Right atrium auricular region (tissue), 2 donors: ENCODE measurements around the gene MED15. TPM values are rescaled to one million over a fixed set of nuclear protein-coding genes. Genes with fewer than 3 reads are reported as not detected.

Experiments used
- DNase-seq: peaks from one replicate; pipeline ENCODE4 v3.0.0-alpha.2; 2019; ENCODE audit warnings: low spot score
- H3K27ac ChIP-seq, 2 donors: fragments of 200-600 bp; sonication (generic); 1 replicate in 1 of 2; 2 replicates in 1 of 2; pipeline ENCODE4 v1.5.1; 2016 to 2019
- H3K27me3 ChIP-seq, 2 donors: fragments of 200-600 bp; sonication (generic); one replicate each; pipeline versions ENCODE4 v1.5.1 to v1.6.0; 2017 to 2019
- H3K36me3 ChIP-seq: fragments of 200-600 bp; sonication (generic); one replicate; pipeline ENCODE4 v1.5.1; 2016
- H3K4me1 ChIP-seq, 2 donors: fragments of 200-600 bp; sonication (generic); one replicate each; pipeline versions ENCODE4 v1.5.1 to v1.6.0; 2017 to 2019
- H3K4me3 ChIP-seq, 2 donors: fragments of 200-600 bp; sonication (generic); 1 replicate in 1 of 2; 2 replicates in 1 of 2; pipeline ENCODE4 v1.5.1; 2017 to 2019; ENCODE audit warnings: mild to moderate bottlenecking in 1 of 2, moderate library complexity in 1 of 2
- H3K9me3 ChIP-seq, 2 donors: fragments of 200-600 bp; sonication (generic); one replicate each; pipeline ENCODE4 v1.5.1; 2019
- total RNA-seq, 2 donors: library from RNA; depleted of rRNA; stranded (reverse); fragments of >200 nt; gene quantifications; one replicate each; pipeline ENCODE4 v1.1.0, GENCODE V29; 2016
- TF ChIP-seq, protein P1 (sequence below), 2 donors: fragments of 200-600 bp; sonication (generic); IDR thresholded peaks; one replicate each; pipeline ENCODE4 v1.5.1; 2019; ENCODE audit warnings: antibody characterized with exemption in 2 of 2

Gene MED15
- total RNA-seq, 2 donors from 2014 or later, result 18.8 to 40.6 TPM

DNA sequence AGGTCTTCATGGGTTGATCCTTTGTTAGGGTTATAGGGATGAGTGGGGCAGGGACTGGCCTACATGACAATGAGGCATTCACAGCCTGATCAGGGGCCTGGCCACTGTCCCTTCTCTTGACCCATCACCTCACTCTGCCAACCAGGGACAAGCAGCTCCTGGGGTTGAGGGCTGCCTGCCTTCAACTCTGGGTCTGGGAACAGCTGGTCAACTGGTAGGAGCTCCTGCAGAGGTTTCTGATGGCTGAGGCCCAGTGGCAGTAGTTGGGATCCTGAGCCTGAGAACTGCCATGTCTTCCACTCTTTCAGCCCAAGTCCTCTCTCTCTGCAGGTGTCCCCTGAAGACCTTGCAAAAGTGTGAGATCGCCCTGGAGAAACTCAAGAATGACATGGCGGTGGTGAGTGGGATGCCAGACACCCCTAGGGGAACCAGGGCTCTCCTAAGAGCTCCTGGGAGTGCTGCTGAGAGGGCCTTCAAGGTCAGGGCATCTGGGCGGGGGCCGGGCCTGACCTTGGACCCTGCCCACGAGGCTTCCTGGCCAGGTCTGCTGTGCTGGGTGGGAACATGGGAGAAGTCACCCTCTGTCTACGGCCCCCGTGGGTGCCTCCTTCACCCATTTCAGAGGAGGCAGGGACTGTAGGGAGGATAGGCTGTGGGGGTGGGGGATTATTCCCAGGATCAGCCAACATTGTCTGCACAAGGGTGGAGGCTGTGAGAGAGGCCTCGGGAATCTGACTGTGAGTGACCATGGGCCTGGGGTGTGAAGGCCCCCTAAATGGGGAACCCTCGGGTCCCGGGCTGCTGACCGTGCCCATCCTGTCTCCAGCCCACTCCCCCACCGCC, 76.8 kb downstream of the MED15 start:
- TF ChIP-seq, protein P1, sequence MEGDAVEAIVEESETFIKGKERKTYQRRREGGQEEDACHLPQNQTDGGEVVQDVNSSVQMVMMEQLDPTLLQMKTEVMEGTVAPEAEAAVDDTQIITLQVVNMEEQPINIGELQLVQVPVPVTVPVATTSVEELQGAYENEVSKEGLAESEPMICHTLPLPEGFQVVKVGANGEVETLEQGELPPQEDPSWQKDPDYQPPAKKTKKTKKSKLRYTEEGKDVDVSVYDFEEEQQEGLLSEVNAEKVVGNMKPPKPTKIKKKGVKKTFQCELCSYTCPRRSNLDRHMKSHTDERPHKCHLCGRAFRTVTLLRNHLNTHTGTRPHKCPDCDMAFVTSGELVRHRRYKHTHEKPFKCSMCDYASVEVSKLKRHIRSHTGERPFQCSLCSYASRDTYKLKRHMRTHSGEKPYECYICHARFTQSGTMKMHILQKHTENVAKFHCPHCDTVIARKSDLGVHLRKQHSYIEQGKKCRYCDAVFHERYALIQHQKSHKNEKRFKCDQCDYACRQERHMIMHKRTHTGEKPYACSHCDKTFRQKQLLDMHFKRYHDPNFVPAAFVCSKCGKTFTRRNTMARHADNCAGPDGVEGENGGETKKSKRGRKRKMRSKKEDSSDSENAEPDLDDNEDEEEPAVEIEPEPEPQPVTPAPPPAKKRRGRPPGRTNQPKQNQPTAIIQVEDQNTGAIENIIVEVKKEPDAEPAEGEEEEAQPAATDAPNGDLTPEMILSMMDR (IDR thresholded peaks at IDR 0.05), result no peak
- DNase-seq, result no peak
- Histone ChIP-seq H3K4me3 (no peak overlapping the region), H3K4me1 (peaks cover 0 to 12% of the 10 kb centered on the region in 2 donors), H3K36me3 (peaks cover 55% of the 10 kb centered on the region), H3K27ac (no peak overlapping the region), H3K27me3 (no peaks in the 10 kb centered on the region), H3K9me3 (no peaks in the 10 kb centered on the region)

DNA sequence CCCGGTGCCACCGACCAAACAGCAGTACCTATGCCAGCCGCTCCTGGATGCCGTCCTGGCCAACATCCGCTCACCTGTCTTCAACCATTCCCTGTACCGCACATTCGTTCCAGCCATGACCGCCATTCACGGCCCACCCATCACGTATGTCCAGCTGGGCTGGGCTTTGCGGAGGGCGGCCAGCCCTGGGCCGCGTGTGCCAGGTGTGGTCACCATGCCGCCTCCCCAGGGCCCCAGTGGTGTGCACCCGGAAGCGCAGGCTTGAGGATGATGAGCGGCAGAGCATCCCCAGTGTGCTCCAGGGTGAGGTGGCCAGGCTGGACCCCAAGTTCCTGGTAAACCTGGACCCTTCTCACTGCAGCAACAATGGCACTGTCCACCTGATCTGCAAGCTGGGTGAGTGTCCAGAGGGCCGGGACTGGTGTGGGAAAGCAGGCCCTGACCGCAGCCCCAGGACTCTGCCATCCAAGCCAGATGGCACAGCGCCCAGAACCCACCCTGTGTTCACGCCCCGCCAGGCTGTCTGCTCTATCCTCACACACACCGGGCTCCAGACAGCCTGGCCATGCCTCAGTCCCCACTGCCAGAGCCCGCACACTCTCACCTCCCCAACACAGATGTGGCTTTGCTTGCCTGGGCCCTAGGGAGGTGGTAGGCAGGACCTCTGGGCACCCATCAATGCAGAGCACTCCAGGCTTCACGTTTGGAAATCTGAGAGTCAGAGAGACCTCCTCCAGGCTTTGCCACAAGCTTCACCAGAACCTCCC, 77.6 kb downstream of the MED15 start:
- TF ChIP-seq, protein P1 (IDR thresholded peaks at IDR 0.05), result no peak
- no peak for DNase-seq
- no peaks in the 10 kb centered on the region for H3K9me3 ChIP-seq
- H3K27ac ChIP-seq, result no peak overlapping the region
- no peaks in the 10 kb centered on the region for H3K27me3 ChIP-seq
- no peak overlapping the region for H3K4me3 ChIP-seq
- peaks cover 0 to 8% of the 10 kb centered on the region in 2 donors for H3K4me1 ChIP-seq
- peaks cover 55% of the 10 kb centered on the region for H3K36me3 ChIP-seq

DNA sequence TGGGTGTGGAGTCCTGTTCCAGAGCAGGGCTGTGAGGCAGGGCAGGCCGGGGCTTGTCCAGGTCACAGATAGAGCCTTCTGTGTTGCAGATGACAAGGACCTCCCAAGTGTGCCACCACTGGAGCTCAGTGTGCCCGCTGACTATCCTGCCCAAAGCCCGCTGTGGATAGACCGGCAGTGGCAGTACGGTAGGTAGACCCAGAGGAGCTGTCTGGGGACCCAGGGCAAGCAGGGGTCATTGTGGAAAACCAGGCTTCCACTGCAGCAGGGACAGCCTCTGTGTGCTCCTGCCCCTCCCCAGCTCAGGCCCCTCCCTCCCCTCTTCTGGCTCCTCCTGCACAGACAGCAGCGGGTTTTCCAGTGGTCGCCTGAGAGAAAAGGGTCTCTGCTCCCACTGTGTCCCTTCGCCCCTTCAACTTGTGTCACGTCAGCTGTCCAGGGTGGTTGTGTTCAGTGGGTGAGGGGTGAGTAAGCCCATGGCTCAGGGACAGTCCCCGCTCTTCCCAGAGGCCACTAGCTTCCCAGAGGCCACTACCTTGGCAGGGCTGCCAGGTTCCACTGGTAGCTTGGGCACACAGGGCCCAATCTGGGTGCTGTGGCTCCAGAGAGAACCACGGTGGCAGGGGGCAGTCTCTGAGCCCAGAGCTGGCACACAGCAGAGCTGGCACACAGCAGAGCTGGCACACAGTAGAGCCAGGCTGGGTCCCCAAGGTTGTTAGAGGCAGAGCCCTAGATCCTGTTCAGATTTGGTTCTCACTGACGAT, 78.4 kb downstream of the MED15 start:
- TF ChIP-seq, protein P1 (IDR thresholded peaks at IDR 0.05), result no peak
- Histone ChIP-seq H3K36me3 (peaks cover 55% of the 10 kb centered on the region), H3K27me3 (no peaks in the 10 kb centered on the region), H3K9me3 (no peaks in the 10 kb centered on the region), H3K4me1 (peaks cover 0 to 8% of the 10 kb centered on the region in 2 donors), H3K4me3 (no peak overlapping the region), H3K27ac (no peak overlapping the region)
- no peak for DNase-seq

DNA sequence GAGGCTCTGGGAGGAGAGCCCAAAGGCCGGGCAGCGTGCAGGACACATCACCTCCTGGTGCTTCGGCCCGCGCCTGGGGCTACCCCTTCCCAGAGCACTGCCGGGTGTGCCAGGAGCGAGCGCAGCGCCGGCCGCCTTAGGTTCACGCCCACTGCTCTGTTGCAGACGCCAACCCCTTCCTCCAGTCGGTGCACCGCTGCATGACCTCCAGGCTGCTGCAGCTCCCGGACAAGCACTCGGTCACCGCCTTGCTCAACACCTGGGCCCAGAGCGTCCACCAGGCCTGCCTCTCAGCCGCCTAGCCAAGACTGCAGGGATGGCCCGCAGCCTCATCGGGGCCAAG, 79.0 kb downstream of the MED15 start:
- TF ChIP-seq, protein P1 (IDR thresholded peaks at IDR 0.05), result no peak
- Histone ChIP-seq H3K4me3 (no peak overlapping the region), H3K9me3 (no peaks in the 10 kb centered on the region), H3K36me3 (peaks cover 55% of the 10 kb centered on the region), H3K27ac (no peak overlapping the region), H3K27me3 (no peaks in the 10 kb centered on the region), H3K4me1 (peaks cover 0 to 8% of the 10 kb centered on the region in 2 donors)
- DNase-seq, result no peak

DNA sequence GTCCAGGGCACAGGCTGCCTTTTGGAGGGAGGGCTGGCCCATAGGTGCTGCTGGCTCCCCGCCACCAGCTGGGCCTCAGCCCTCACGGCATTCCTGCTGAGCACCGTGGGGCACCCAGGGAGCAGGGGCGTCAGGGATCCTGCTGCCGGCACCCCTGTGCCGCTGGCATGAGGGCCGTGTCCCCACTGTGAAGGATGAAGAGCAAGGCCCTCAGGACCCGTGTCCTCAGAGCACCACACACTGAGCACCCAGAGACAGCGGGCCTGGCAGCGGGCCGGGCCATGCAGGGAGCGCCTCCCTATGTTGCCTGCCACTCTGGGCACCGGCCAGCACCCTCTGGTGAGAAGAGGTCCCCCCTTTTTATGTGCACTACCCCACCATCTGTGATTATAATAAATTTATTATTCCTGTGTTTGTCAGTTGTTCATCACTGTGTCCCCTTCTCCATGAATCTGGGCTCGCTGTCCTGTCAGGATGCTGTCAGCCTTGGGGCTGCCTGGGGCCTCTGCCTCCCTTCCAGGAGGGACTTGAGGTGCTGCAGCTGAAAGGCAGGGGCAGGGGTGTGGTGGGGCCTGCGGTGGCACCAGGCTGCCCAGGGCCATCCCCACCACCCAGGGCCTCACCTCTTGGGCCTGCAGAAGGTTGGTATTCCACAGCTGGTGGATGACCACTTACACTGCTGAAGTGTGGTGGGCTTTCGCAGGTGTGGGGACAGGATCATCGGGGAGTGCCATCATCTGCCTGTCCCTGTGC, 80.0 kb downstream of the MED15 start:
- TF ChIP-seq, protein P1 (IDR thresholded peaks at IDR 0.05), result no peak
- Histone ChIP-seq H3K27ac (no peak overlapping the region), H3K36me3 (peaks cover 55% of the 10 kb centered on the region), H3K4me1 (peaks cover 0 to 8% of the 10 kb centered on the region in 2 donors), H3K9me3 (no peaks in the 10 kb centered on the region), H3K27me3 (no peaks in the 10 kb centered on the region), H3K4me3 (no peak overlapping the region)
- no peak for DNase-seq
